Stimulated activated effector memory CD8-positive, alpha-beta T cell treated with anti-CD3 and anti-CD28 coated beads, Interleukin-12 subunit alpha, Interleukin-12 subunit beta, amount 100 ng/mL, for 72 hours (primary cell): ENCODE results near the gene PPP1CA.

Experiments
- ATAC-seq: fragments of 150-1000 bp; cut with Tn5 transposase; 2 replicates; pipeline ENCODE4 v1.10.0; 2021
- DNase-seq, 2 donors: peaks; one replicate each; pipeline ENCODE4 v3.0.0; 2021 to 2022; ENCODE audit warnings: low spot score in 2 of 2
- H3K27ac Mint-ChIP-seq: one replicate; pipeline ENCODE4 v1.8.0; 2022; ENCODE audit warnings: mild to moderate bottlenecking, mixed read lengths
- H3K36me3 Mint-ChIP-seq: one replicate; pipeline ENCODE4 v1.8.0; 2022; ENCODE audit warnings: mild to moderate bottlenecking, mixed read lengths
- H3K4me1 Mint-ChIP-seq: one replicate; pipeline ENCODE4 v1.8.0; 2022; ENCODE audit warnings: mixed read lengths
- H3K4me3 Mint-ChIP-seq: one replicate; pipeline ENCODE4 v1.8.0; 2022; ENCODE audit warnings: mild to moderate bottlenecking, mixed read lengths
- H3K9me3 Mint-ChIP-seq: one replicate; pipeline ENCODE4 v1.8.0; 2022; ENCODE audit warnings: mixed read lengths

The PPP1CA gene

DNA sequence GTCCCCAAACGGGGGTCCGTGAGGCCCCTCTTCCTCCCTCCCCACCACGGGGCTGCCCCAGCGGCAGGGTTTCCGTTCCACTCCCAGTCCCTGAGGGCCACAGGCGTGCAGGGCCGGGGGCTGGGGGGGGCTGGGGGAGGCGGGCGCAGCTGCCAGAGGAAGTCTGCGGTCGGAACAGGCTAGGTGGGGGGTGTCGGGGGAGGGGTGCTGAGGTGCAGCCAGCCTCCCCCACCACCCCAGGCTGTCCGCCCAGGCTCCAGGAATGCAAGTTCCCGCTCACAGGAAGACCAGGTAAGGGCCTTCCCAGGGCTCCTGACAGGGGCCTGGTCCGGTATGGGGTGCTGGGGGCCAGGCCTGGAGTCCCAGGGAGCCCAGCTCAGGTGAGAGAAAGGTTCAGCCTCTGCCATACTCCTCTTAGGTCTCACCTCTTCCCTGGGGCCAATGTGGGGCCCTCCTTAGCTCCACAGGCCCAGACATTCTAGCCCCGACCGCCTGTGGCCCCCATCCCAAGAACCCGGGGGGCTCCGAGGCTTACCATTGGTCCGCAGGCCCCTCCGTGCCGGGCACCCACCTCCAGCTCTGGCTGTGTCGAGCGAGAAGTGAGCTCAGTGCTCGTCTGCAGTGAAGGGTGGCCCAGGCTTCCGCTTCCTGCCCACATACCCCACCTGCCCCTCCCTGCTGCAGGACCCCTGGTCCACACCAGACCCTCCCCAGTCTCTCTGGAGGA, 35.6 kb upstream of the PPP1CA start, which contains the start of gene PTPRCAP:
Gene PTPRCAP (minus strand): TSS at position 601 of the 727 bp plus-strand sequence. CDS start 63 bp downstream, at position 538.
- H3K4me1 Mint-ChIP-seq, result peaks cover 80% of the 10 kb centered on the region
- peak in 1 of 2 donors; percentile 85 for DNase-seq

DNA sequence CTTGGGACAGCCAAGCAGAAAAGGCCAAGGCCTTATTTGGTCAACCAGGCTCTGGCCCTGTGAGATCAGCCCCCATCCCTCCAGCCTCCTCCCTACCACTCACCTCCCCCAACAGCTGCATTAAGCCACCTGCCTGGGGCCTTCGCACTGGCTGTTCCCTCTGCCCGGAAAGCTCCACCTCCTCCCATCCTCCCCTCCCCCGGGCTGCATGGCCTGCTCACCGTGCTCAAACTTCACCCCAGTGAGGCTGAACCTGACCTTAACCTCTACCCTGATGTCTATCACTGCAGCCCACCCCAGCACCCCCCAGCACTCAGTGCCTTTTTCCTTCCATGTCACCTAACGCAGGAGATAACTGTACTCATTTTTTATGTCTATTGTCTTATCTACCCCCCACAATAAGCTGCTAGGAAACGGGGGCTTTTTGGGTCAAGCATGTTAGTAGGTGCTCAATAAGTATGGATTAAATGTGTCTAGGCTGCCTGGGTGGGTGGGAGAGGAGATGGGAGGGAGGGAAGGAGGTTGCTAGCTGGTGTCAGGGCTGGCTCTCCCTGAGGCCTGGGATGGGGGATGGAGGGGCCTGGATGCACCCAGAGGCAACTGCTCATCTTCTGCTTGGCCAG, 34.9 kb upstream of the PPP1CA start:
- Mint-ChIP-seq H3K27ac (peak overlapping the region; percentile 94), H3K4me3 (peak overlapping the region; percentile 95), H3K4me1 (peaks cover 81% of the 10 kb centered on the region), H3K36me3 (peaks cover 85% of the 10 kb centered on the region), H3K9me3 (no peaks in the 10 kb centered on the region)
- peak in 1 of 2 donors; percentile 84 for DNase-seq
- ATAC-seq, result peak; percentile 52

More for the DNA sequence above, 35.6 kb upstream of the PPP1CA start, which contains the start of gene PTPRCAP:
- Mint-ChIP-seq H3K4me3 (peak within 1 kb of the TSS; percentile 95), H3K9me3 (no peaks in the 10 kb centered on the region), H3K27ac (peak within 1 kb of the TSS; percentile 94), H3K36me3 (peaks cover 82% of the 10 kb centered on the region)
- ATAC-seq, result peak; percentile 33

DNA sequence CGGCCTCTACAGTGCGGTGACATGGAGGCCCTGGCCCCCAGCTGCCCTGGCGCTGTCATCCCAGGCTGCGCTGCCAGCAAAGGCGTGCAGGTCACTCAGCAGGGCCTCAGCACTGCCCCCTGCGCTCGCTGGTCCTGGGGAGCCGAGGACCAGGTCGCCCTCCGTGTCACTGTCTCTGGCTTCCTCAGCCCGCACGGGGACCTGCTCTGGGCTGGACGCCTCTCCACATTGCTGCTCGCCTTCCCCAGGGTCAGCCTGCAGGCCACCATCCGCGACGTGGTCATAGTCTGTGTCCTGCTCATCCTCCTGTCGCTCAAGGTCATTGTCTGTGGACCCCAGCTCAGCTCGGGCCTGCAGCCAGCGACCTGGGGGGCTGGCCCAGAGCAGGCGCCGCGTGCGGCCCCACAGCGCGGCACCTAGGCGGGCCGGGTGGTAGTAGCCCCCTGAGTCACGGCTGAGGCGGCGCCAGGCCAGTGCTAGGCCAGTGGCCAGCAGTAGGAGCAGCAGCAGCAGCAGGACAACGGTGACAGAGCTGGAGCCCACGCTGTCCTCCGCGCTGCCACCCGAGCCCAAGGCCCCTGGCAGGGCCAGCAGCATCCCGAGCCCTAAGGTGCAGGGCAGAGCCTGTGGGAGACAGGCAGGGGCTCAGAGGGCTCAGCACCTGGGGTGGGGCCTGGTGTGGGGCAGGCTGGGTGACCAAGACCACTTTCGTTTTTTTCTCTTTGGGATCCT, 34.2 kb upstream of the PPP1CA start:
- H3K4me1 Mint-ChIP-seq, result peaks cover 75% of the 10 kb centered on the region
- peak overlapping the region; percentile 94 for H3K27ac Mint-ChIP-seq
- H3K9me3 Mint-ChIP-seq, result no peaks in the 10 kb centered on the region
- H3K36me3 Mint-ChIP-seq, result peaks cover 92% of the 10 kb centered on the region
- ATAC-seq (peak; percentile 1), DNase-seq (no peak)
- H3K4me3 Mint-ChIP-seq, result peak overlapping the region; percentile 95

DNA sequence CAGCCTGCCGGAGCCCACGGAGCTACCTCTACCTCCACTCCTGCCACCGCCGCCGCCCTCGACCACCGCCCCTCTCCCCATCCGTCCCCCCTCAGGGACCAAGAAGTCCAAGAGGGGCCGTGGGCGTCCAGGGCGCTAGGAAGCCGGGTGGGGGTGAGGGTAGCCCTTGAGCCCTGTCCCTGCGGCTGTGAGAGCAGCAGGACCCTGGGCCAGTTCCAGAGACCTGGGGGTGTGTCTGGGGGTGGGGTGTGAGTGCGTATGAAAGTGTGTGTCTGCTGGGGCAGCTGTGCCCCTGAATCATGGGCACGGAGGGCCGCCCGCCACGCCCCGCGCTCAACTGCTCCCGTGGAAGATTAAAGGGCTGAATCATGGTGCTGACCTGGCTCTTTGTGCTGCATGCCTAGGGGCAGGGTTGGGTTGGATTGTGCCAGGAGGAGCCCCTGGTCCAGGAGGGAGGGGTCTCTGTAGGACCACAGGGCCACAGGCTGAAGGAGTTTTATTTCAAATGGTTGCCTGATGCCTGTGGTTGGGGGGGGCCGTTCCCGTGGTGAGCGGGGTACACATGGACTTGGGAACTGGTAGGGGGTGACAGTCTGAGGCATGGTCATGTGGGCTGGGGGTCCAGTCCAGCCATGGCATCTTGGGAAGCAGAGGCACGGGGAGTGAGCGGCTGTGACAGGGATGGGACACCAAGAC, 33.5 kb upstream of the PPP1CA start:
- H3K4me1 Mint-ChIP-seq, result peaks cover 68% of the 10 kb centered on the region
- DNase-seq (peak in 1 of 2 donors; percentile 69), ATAC-seq (peak; percentile 3)
- H3K4me3 Mint-ChIP-seq, result peak overlapping the region; percentile 95
- H3K27ac Mint-ChIP-seq, result peak overlapping the region; percentile 94
- no peaks in the 10 kb centered on the region for H3K9me3 Mint-ChIP-seq
- H3K36me3 Mint-ChIP-seq, result peaks cover 97% of the 10 kb centered on the region

- peak; percentile 66 for ATAC-seq
- H3K9me3 Mint-ChIP-seq, result no peaks in the 10 kb centered on the region
- peak overlapping the region; percentile 95 for H3K4me3 Mint-ChIP-seq
- H3K27ac Mint-ChIP-seq, result peak overlapping the region; percentile 94
- peaks cover 61% of the 10 kb centered on the region for H3K4me1 Mint-ChIP-seq
- DNase-seq, result peak in 1 of 2 donors; percentile 78
- H3K36me3 Mint-ChIP-seq, result peaks cover 97% of the 10 kb centered on the region
Observed at GRCh38 chr11:67434395-67434881, 32.8 kb upstream of the PPP1CA start.

- ATAC-seq, result peak; percentile 42
- peak in 1 of 2 donors; percentile 72 for DNase-seq
Observed at GRCh38 chr11:67433536-67434394, 32.1 kb upstream of the PPP1CA start.

GRCh38 chr11:67432655-67433349, 31.1 kb upstream of the PPP1CA start:
- peak overlapping the region; percentile 94 for H3K27ac Mint-ChIP-seq
- H3K9me3 Mint-ChIP-seq, result no peaks in the 10 kb centered on the region
- peak overlapping the region; percentile 95 for H3K4me3 Mint-ChIP-seq
- ATAC-seq, result no peak
- H3K36me3 Mint-ChIP-seq, result peaks cover 100% of the 10 kb centered on the region
- peaks cover 49% of the 10 kb centered on the region for H3K4me1 Mint-ChIP-seq
- DNase-seq, result no peak

More at GRCh38 chr11:67433536-67434394, 32.1 kb upstream of the PPP1CA start:
- Mint-ChIP-seq H3K9me3 (no peaks in the 10 kb centered on the region), H3K4me3 (peak overlapping the region; percentile 95), H3K27ac (peak overlapping the region; percentile 94), H3K36me3 (peaks cover 97% of the 10 kb centered on the region), H3K4me1 (peaks cover 54% of the 10 kb centered on the region)

DNA sequence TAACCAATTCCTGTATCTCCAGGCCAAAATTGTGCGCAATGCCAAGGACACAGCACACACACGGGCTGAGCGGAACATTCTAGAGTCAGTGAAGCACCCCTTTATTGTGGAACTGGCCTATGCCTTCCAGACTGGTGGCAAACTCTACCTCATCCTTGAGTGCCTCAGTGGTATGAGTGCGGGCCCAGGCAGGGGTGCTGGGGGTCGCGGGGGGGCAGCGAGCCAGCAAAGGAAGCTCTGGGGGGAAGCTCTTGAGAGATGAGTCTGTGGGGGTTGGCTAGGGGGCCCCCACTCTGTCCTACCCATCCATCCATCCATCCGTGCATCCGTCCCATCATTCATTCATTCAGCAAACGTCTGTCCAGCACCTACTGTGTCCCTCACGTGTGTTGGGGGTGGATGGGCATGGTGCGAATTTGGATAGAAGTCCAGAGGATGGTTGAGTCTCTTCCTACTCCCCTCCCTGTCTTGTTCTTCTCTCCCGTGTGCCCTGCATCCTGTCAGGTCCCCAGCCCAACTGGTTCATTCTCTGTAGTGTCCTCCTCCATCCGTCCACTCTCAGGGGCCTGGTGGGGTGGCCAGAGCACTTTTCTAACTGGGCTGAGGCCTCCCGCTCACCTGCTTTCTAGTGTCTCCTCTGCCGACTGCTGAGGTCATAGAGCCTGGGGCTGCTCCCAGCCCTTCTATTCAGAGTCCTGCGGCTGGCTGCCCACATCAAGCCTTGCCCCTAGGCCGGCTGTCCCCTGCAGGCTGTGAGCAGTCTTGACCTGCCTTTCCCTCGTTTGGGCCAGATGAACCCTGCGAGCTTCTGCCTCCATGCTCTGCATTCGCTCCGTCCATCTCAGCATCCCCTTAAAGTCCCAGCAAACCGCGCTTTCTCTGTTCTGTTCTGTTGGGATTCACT, 29.9 kb upstream of the PPP1CA start:
- DNase-seq (no peak), ATAC-seq (no peak)
- H3K9me3 Mint-ChIP-seq, result no peaks in the 10 kb centered on the region
- H3K27ac Mint-ChIP-seq, result peak overlapping the region; percentile 94
- H3K4me3 Mint-ChIP-seq, result peak overlapping the region; percentile 4
- peaks cover 94% of the 10 kb centered on the region for H3K36me3 Mint-ChIP-seq
- peaks cover 53% of the 10 kb centered on the region for H3K4me1 Mint-ChIP-seq

DNA sequence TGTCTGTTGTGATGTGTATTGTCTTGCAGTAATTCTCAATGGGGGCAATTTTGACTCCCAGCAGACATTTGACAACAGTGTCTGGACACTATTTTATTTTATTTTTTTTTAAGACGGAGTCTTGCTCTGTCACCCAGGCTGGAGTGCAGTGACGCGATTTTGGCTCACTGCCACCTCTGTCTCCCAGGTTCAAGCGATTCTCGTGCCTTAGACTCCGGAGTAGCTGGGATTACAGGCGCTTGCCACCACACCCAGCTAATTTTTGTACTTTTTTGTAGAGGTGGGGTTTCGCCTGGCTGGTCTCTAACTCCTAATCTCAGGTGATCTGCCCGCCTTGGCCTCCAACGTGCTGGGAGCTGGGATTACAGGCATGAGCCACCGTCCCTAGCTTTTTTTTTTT, 28.1 kb upstream of the PPP1CA start:
- Mint-ChIP-seq H3K9me3 (no peaks in the 10 kb centered on the region), H3K36me3 (peaks cover 79% of the 10 kb centered on the region), H3K4me1 (peaks cover 55% of the 10 kb centered on the region), H3K4me3 (peak overlapping the region; percentile 42), H3K27ac (peak overlapping the region; percentile 65)
- DNase-seq (no peak), ATAC-seq (no peak)

DNA sequence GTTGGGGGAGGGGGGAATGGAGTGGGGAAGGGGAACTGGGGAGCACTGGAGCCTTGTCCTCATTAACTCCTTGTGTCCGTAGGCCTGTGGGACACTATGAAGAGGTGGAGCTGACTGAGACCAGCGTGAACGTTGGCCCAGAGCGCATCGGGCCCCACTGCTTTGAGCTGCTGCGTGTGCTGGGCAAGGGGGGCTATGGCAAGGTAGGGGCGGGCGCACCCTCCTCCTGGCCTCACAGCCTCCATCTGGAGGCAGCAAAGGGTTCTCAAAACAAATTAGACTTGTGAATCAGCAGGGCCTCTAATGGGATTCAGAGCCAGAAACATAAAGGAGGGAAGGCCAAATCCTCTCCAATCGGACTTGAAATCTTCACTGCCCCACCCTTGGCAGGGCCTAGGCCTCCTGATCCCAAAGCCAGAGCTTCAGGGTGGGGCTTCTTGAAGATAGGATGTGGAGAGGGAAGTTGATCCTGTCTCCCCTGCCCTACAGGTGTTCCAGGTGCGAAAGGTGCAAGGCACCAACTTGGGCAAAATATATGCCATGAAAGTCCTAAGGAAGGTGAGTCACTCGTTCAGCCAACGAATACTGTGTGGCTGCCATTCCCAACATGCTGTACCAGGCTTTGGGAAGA, 27.5 kb upstream of the PPP1CA start:
- H3K4me3 Mint-ChIP-seq, result peak overlapping the region; percentile 89
- no peak for ATAC-seq
- no peak for DNase-seq
- H3K27ac Mint-ChIP-seq, result peak overlapping the region; percentile 92
- H3K4me1 Mint-ChIP-seq, result peaks cover 55% of the 10 kb centered on the region
- H3K9me3 Mint-ChIP-seq, result no peaks in the 10 kb centered on the region
- peaks cover 77% of the 10 kb centered on the region for H3K36me3 Mint-ChIP-seq

- H3K4me1 Mint-ChIP-seq, result peaks cover 46% of the 10 kb centered on the region
Observed at GRCh38 chr11:67428052-67429001, 26.7 kb upstream of the PPP1CA start, which contains the start of gene RPS6KB2. TSS of gene RPS6KB2 (plus strand) at chr11:67428494. CDS start at chr11:67428546, 52 bp downstream.

More at GRCh38 chr11:67428052-67429001, 26.7 kb upstream of the PPP1CA start, which contains the start of gene RPS6KB2:
- no peaks in the 10 kb centered on the region for H3K9me3 Mint-ChIP-seq
- peak within 1 kb of the TSS; percentile 89 for H3K4me3 Mint-ChIP-seq
- DNase-seq (peak; percentile 100), ATAC-seq (peak; percentile 93)
- H3K36me3 Mint-ChIP-seq, result peaks cover 69% of the 10 kb centered on the region
- peak within 1 kb of the TSS; percentile 92 for H3K27ac Mint-ChIP-seq
